Dedifferentiated amniotic fluid mesenchymal stem cell (primary cell): ENCODE measurements around the gene HEG1.
"Not testable (repeated sequence)": the region's sequence is repeated elsewhere in the genome, so short reads cannot be mapped to it uniquely, and the experiment has no call there.

Source experiments
- DNase-seq: peaks from one replicate; pipeline ENCODE4 v3.0.0-alpha.2; 2016; ENCODE audit errors: extremely low spot score

HEG1 gene

DNA sequence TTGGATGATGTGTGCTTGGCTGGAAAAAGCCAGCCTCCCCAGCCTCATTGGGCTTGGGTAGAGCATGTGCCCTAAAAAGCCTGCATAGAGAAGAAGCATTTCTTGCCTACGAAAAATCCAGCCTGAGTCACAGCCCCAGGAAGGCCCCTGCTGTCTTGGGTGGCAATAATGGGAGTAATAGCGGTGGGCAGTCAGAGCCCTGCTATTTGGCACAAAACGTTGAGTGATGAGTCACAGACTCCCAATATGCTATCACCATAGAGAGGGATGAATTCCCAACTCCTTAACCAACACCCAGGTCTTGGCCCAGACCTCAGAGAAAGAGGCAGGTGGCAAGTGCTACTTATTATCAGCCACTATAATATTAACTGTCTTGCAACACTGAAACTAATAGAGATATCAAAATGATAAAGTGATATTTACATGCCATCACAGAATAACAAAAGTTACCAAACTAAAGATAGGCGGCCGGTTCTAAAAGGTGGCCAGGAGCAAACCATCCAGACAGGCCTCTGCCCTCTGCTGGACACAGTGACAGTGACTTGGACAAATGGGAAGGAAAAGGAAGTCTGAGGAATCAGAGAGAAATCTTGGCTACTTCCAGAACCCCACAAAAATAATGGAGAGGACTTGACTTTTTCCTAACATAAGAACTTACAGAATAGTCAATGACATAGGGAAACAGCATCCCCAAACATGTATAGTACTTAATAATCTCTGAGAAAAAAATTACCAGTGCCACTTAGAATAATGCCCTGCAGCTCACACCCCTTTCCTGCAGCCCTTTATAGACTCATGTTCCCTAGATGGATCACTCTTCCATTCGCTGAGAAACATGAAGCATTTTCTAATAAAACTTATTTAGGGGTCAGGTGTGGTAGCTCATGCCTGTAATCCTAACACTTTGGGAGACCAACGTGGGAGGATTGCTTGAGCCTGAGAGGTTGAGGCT lies 69.3 kb downstream of the HEG1 start:
- DNase-seq: peak; percentile 66

DNA sequence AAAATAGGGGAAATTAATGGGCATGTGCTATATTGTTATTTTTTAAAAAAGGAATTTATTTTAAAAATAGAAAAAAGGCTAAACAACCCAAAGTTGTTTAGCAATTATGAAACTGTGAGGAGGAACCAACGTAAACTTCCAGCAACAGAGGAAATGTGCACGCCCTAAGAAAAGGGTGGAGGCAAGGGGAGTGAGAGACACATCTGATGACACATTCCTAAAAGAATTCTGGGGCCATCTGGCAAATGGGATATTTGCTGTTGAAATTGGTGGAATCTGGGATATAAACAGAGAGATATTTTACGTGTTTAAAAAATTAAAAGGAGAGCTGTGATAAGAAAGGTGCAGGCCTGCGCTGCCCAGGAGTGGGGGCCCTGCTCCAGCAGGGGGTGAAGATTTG lies 70.4 kb downstream of the HEG1 start:
- peak; percentile 85 for DNase-seq

DNA sequence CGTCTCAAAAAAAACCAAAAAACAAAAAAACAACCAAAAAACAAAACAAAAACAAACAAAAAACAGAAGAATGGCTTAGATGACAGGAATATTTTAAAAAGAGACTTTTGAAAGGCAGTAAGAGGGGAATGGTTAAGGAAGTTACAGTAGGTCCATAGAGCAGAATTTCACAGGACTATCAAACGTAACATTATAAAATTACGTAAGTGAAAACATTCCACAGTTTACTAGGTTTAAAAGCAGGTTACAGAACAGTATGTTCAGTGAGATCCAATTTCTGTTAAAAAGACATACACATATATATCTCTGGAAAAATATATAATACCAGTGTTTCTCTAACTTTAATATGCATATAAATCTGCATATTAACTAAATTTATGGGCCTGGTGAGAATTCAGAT lies 71.0 kb downstream of the HEG1 start:
- no peak for DNase-seq

DNA sequence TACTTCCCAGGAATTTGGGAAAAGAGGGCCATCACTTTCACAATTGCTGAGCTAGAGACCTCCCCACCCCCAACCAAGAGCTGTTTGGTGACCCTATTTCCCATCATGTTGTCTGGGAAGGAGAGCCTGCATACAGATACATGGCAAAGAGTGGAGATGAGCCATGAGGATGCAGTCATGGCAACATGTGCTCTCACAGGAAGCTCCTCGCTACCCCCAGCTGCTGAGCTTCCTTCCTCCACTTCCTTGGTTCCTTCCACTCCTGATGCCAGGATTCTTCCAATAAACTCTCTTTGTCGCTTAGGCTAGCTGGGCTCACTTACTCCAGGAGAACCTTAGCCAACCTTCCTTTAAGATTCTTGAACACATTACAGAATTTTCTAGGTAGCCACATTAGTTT lies 72.9 kb downstream of the HEG1 start:
- no peak for DNase-seq

DNA sequence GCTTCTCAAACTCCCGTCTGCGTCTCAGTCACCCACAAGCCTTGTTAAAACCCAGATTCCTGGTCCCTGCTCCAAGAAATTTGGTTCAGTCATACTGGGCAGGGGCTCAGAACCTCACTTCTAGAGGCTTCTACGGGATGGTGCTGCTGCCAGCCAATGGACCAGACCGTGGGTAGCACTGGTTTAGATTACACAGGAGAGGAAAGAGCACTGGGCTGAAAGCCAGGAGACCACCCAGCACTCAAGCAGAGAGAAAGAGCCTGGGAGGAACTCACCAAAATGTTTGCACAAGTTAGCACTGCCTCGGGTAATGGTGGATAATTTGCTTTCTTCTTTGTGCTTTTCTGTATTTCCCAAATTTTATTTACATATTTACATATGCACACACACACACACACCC lies 74.3 kb downstream of the HEG1 start:
- no peak for DNase-seq

DNA sequence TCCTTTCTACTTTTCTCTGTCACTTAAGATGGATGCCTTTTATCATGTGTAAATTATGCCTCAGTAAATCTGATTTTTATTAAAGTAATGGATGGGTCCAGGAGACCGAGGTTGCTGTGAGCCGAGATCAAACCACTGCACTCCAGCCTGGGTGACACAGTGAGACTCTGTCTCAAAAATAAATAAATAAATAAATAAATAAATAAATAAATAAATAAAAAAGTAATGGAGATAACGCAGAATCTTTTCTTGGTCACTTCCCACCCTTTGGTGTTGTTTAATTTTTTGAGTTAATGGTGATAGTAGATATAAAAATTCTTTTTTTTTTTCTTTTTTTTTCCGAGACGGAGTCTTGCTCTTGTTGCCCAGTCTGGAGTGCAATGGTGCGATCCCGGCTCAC lies 77.2 kb downstream of the HEG1 start:
- DNase-seq: no peak

DNA sequence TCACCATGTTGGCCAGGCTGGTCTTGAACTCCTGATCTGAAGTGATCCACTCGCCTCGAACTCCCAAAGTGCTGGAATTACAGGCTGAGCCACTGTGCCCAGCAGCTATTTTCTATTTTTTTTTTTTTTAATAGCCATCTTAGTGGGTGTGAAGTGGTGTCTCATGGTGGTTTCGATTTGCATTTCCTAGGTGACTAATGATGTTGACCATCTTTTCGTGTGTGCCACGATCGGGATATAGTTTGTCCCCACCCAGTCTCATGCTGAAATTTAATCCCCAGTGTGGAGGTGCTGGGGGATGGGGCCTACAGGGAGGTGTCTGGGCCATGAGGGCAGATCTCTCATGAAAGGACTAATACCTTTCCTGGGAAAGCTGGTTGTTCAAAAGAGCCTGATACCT lies 79.4 kb downstream of the HEG1 start:
- DNase-seq: no peak

DNA sequence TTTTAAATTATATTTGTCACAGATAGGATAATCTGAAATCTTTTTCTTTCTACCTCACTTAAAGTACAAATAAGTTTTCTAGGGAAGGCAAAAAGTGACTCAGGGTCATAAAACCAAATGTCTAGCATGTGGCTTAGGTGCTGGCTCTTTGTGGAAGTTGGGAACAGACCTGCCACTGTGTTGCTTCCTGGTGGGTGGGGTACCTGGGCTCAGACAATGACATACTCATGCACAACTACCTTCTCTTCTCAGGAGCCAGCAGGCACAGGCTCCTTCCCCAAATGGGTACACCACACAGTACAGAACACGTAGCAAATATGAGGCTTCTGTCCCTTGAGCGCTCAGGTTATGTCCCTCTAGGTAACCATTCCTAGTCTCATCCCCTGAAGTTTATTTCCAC lies 81.1 kb downstream of the HEG1 start:
- no peak for DNase-seq

DNA sequence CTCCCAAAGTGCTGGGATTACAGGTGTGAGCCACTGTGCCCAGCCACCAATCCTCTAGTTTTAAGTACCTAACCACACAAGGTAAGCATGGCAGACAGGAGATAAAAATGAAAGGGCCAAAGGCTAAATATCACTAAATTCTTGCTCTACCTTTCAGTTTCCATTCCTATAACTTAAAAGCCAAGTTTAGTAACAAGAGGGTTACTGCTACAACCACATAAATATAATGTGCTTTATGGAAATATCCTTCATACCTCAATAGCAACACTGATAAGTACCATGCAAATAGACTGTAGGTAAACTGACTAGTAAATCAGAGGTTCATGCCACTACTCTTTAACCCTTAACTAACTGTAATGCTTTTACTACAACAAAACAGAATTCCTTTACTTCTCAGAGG lies 82.5 kb downstream of the HEG1 start:
- no peak for DNase-seq

DNA sequence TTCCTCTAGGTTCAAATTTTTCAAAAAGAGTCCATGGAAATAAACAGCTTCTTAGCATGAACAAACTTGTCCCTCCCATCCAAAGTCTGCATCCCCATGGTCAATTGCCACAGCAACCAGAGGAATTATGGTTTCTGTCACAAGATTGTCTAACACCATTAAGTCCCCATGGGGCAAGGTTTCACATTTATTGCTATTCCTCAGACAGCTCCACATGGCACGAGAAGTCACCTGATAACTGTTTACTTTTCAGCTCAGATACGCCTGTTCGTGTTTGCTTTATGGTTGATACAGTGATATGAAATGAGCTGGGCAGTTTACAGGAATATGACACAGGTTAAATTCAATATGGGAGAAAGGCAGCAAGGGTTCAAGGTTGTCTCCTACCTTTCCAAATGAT lies 83.3 kb downstream of the HEG1 start:
- DNase-seq: no peak

DNA sequence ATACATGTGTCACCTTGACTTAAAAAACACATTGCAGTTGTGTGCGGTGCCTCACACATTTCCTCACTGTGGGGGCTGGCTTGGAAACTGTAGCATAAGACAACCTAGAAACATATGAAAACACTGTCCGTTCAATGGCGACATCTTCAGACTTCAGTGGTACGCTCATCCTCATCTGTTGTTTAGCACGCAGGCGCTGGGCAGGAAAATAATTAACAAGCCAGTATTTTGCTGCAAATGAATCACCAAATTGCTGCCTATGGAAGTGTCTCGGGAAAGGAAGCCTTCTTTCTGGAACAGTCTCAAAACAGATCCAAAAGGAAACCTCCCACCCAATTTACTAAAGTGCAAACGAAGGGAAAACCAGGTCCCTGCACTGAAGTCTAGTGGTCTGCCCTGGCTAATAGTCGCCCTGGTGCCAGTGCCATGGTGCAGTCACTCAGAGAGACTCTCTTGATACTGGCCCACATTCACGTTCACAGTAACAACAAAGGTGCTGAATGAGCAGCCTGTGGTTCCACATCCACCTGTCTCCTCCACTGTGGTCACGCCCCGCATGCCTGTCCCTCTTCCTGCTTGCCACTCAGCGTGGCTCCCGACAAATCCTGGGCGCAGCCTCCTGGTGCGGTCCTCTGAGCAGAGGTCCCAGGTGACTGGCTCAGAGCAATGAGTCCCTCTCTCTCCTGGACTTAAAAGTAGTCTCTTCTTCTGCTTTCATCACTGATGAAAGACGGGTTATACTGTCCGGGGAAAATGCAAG lies 85.7 kb downstream of the HEG1 start:
- DNase-seq: no peak

DNA sequence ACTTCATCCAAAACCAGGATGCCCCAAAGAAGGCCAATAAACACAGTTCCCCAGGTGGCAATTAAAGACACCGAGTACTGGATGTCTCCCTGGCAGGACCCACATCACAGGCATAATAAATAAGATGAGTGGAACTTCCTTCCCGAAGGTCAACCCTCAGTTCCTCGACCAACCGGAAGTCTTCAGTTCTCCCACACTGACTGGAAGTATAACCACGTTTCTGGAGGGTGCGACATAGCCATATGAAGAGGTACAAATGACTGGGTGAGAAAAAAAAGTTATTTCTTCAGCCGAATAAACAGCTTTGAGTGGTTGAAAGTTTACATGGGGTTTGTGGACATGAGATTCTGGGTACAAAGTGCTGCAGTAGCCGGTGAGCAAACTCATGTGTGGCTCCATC lies 86.6 kb downstream of the HEG1 start:
- no peak for DNase-seq

DNA sequence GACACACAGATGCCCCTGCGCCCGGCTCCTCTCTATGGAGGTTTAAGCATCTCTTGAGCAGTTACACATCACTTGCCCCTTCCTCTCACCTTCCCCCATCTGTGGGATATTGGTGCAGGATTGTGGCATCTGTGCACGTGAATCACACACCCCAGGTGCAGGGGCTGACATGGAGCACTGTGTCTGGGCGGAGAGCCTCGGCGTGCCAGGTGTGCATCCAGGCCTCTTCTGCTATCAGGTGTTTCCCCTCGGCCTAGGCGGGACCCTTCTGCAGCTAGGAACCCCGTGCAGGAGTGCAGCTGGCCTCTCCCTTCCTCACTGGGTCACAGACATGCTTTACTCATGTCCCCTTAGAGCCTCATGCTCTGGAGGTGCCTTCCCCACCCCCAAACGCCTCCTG lies 87.8 kb downstream of the HEG1 start:
- DNase-seq: no peak

DNA sequence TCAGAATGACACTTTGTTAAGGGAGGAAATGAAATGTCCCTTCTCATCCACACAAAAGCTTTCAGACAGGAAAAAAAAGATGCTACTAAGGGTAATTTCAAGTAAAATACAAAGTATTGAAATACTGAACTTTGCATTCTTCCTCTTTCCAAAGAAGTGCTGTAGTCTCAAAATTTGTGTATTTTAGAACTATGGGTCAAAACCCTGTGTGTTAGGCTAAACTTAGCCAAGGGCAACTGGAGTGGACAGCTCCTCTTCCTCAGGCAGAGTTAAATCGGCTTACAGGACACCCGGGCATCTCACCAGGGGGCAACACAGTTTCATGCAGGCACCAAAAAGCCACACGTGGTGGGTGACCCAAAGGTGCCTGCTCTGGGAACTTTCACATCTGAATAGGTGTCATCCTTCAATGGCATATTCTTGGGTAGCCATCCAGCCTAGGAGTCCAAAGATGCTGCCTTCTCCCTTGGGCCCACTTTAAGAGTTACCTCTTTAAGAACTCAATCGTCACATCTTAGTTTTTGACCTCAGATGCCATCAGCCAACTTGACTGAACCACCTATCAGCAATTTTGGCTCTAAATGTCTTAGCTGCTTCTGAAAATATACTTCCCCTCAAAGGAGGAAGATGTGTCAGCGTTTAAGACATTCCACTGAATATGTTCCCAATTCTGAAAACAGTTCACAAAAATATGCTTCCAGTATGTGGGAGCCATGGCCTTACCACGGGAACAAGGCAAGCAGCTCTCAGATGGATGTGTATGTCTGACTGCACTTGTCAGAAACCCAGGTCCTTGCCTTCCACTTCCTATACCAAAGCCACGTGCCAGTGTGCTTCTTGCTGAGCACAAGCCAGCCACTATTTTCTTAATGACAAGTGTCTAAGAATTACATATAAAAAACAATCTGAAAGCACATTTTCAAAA lies 89.0 kb downstream of the HEG1 start:
- no peak for DNase-seq

DNA sequence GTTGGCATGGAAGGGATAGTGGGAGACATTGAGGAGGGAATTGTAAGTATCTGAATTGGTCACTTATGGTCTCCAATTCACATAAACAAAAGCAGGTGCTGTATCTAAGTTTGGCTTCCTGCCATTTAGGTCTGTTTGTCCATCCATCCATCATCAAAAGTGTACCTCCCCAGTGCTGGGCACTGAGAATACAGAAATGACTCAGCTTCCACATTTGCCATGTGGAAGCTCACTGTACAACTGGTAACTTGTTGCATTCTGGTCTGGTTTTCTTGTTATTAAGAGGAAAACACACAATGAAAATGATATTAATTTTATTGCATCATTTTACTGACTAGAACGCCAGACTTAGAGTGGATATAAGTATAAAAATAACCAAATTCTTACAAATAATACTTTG lies 90.4 kb downstream of the HEG1 start:
- no peak for DNase-seq

DNA sequence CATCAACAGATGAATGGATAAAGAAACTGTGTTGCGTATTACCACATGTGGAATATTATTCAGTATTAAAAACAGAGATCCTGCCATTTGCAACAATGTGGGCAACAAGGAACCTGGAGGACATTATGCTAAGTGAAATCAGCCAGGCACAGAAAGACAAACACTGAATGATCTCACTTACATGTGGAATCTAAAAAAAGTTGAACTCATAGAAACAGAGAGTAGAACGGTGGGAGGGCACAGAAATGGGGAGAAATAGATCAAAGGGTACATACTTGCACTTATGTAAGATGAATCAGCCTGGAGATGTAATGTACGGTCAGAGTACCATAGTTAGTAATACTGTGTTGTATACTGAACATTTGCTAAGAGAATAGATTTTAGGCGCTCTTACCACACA lies 91.4 kb downstream of the HEG1 start:
- no peak for DNase-seq

DNA sequence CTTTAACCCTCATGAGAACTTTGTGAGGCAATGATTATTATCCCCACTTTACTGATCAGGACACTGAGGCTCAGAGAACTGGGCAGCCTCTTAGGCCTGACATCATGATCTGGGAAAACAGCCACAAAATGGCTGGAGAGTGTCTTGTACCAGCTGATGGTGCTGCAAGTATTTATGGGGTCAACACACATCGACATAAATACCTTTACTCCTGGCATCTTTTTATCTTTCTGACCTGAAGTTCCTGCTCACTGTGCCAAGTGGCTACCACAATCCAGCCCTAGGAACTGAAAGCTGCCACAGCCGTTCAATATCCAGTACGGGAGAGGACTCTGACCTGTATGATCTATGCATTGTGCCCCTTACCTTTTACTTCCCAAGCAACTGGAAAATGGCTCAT lies 92.0 kb downstream of the HEG1 start:
- DNase-seq: no peak

DNA sequence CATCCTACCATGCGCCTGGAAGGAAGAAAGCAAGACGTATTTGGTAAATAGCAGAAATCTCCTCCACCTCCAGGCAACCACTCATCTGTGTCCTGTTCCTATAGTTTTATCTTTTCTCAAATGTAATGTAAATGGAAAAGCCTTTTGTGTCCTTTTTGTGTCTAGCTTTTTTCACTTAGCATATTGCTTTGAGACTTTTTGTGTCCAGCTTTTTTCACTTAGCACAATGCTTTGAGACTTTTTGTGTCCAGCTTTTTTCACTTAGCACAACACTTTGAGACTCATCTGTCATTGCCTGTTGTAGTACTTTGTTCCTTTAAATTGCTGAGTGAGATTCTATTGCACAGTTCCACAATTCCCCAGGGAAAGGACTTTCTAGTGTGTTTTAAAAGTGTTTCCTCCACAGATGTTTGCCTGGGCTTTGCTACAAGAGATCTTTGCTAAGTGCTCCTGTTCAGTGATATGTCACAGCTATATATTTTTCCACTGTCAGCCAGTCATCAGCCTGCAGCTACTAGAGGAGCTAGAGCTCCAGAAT lies 93.3 kb downstream of the HEG1 start:
- no peak for DNase-seq

DNA sequence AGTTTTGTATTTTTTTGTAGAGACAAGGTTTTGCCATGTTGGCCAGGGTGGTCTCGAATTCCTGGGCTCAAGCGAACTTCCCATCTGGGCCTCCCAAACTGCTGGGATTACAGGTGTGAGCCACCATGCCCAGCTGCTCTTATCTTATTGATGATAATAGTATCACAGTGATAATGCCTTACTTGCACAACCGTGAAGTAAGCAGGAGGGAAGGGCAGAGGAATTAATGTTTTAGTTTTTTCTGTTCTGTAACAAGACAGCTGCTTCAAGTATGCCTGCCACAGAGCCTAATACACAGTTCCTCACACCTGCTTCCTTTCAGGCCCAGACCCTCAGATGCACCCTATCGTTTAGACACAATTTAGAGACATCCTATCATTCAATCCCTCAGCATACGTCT lies 95.1 kb downstream of the HEG1 start:
- DNase-seq: no peak

DNA sequence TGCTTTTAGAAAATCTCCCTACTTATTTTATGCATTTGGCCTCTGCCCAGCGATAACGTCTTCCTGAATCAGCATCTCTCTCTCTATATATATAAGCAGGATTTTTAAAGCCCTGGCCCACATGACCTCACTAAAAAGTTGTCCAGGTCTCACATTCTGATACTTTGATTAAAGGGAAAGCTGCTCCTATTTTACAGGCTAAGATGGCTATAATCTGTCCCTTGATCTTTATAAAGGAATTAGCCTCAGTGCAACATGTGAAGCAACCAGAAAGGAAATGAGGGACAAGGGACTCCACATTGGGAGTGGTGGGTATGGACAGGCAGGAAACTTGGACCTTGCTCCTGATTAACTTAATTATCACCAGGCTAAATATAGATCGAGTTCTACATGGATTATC lies 95.7 kb downstream of the HEG1 start:
- DNase-seq: no peak

DNA sequence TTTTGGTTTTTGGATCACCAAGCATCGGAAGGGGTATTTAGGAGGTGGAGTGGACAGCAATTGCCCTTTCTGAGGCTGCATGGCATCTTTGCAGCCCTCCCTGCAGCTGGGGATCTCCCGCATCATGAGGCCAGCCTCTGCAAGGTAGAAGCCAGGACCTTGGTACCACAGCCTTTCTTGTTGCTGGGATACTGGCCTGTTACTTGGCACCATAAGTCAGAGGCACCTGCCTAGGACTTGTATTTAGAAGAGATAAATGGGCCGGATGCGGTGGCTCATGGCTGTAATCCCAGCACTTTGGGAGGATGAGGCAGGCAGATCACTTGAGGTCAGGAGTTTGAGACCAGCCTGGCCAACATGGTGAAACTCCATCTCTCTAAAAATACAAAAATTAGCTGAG lies 97.8 kb downstream of the HEG1 start:
- not testable (repeated sequence) for DNase-seq
